ENCODE measurements around the gene NHERF2.

Gene NHERF2

GRCh38 chr16:2064368-2064945 is 37.8 kb downstream of the NHERF2 start:
- no peak for DNase-seq

DNA sequence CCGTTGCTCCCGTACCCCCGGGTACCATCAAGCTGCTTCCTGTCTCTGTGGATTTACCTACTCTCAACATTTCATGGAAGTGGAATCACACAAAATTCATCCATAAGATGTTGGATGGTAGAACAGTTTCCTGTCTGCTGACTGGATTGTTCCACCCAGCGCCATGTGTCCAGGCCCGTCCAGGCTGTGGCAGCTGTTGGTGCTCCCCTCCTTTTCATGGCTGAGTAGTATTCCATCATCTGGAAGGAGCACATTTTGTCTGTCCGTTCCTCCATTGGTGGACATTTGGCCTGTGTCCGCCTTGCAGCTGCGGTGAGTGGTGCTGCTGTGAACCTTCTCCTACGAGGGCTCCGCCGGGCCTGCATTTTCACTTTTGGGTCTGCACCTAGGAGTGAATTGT is 39.4 kb downstream of the NHERF2 start:
- DNase-seq: no peak

DNA sequence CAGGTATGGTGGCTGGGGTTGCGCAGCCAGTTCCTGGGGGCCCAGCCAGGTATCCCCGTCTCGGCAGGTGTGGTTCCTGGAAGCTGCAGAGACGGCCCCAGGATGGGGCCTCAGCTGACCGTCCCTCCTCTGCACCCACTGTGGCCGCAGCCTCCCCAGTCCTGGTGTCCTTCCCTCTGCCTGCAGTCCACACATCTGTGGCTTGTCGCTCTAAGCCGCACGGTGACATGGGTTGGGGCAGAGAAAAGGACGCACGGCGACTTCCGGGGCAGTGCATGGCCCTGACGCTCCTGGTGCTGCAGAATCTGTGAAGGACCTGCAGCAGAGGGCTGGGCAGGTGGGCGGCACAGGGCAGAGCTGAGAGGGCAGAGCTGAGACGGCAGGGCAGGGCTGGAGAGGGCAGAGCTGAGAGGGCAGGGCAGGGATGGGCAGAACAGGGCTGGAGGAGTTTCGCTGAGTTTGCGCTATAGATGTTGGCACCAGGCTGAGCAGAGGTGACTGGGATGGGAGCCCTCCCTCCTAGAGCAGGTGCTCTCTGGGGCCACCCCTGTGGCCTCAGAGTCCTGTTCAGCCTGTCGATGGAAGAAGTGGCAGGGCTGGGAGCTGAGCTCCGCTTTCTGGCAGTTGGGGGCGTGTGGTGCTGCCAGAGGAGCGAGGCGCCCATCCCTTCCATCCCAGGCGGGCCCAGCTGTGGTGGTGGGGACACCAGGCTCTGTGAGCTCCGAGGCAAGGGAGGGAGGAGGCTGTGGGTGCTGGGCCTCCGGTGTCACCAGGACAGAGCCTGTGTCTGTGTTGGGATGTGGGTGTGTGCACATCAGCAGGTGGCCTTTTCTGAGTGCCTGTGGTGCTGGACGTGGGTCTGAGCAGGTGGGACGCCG is 44.1 kb downstream of the NHERF2 start:
- no peak for DNase-seq

- no peak for DNase-seq
These were observed 44.9 kb downstream of the NHERF2 start for GRCh38 chr16:2071454-2072202.

- no peak for DNase-seq
These were observed 46.2 kb downstream of the NHERF2 start for GRCh38 chr16:2072926-2073325.

DNA sequence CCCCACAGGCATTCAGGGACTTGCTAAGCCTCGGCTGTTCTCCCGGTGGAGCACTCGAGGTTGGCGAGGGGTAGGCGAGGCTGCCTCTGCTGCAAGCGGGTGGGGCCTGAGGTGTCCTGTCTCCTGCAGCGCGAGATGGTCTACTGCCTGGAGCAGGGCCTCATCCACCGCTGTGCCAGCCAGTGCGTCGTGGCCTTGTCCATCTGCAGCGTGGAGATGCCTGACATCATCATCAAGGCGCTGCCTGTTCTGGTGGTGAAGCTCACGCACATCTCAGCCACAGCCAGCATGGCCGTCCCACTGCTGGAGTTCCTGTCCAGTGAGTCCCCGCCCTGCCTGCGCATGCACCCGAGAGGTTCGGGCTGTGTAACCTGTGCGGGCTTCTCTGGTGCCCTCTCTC is 47.4 kb downstream of the NHERF2 start:
- DNase-seq: no peak

GRCh38 chr16:2075631-2076030 is 48.9 kb downstream of the NHERF2 start:
- DNase-seq: no peak

DNA sequence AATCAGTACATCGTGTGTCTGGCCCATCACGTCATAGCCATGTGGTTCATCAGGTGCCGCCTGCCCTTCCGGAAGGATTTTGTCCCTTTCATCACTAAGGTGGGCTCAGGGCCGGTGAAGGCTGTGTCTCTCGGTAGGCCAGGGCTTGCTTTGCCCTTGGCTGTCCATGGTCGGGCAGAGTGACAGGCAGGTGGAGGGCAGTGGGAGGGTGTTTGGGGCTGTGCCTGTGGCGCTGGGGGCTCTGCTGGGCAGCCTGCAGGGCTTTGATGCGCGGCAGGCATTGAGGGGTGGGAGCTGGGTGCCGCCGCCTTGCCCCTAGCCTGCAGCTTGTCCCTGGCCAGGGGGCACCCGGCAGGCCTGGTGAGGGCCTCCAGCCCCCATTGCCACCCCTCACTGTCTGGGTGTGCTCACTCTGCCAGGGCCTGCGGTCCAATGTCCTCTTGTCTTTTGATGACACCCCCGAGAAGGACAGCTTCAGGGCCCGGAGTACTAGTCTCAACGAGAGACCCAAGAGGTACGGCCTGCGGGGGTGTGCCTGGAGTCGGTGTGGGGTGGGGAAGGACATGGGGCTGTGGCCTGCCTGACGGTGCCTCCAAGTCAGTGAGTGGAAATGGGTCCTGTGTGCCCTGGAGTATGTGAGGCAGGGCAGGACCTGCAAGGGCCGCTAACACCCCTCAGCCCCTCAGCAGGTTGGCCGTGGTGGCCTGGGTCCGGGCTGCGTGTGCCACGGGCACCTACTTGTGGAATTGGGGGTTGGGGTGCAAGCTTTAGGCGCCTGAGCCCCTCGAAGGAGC is 49.6 kb downstream of the NHERF2 start:
- DNase-seq: no peak

DNA sequence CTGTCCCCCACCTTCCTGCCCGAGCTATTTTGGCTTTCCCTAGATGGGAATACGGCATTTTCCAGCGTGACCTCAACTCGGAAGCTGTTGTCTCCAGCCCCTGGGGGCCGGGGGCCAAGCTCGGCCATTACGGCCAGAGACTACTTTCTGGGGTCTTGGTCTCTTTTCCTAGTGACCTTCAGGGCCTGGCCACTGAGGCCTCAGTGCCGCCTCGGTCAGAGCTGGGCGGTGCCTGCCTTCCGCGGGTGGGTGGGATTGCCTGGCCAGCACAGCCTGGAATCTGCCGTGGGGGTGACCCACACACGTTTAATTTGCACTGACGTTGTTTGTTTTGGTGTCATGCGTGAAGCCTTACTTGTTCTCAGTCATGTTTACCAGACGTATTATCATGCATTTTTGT is 50.3 kb downstream of the NHERF2 start:
- no peak for DNase-seq

DNA sequence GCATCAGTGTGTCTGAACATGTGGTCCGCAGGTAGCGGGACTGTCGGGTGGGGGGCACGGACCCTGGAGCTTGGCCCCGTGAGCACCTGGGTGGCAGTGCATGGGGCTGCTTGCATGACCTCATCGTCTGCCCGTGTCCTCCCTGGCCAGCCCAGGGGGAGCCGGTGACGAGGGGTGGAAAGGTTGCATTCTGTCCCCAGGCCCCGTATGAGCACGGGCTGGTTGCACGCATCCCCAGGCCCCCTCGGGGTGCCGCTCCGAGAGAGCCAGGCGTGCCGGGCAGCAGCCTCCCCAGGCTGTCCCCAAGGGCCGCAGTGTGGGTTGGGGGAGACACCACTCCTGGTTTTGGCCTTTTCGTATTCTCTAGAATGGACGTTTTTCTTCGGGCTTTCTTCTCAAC is 51.0 kb downstream of the NHERF2 start:
- no peak for DNase-seq

GRCh38 chr16:2078096-2078495 is 51.4 kb downstream of the NHERF2 start:
- no peak for DNase-seq

GRCh38 chr16:2078691-2079090 is 52.0 kb downstream of the NHERF2 start:
- DNase-seq: no peak

DNA sequence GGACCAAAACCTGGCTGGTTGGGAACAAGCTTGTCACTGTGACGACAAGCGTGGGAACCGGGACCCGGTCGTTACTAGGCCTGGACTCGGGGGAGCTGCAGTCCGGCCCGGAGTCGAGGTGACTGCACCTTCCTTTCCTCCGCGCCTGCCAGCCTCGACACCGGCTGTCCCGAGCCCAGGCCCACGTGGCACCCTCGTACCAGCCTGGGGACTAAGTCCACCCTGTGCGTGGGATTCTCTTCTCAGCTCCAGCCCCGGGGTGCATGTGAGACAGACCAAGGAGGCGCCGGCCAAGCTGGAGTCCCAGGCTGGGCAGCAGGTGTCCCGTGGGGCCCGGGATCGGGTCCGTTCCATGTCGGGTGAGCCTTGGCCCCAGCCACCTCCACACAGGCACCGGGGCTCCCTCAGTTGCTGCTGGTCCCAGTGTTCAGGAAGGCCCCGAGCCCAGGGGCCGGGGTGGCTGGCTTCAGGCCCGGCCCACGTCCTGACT is 52.7 kb downstream of the NHERF2 start:
- DNase-seq: no peak

DNA sequence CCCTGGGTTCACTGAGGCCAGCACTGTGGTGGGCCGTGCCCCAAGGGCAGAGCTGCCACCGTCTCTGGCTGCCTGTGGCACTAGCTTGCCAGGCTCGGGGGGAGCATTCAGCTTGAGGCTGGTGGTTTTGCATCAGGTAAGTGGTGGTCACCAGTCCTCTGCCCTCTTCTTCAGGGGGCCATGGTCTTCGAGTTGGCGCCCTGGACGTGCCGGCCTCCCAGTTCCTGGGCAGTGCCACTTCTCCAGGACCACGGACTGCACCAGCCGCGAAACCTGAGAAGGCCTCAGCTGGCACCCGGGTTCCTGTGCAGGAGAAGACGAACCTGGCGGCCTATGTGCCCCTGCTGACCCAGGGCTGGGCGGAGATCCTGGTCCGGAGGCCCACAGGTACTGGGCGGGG is 53.3 kb downstream of the NHERF2 start:
- DNase-seq: no peak

GRCh38 chr16:2081201-2082084 is 54.7 kb downstream of the NHERF2 start:
- no peak for DNase-seq

- peak; percentile 11 for DNase-seq
These were observed 55.7 kb downstream of the NHERF2 start for GRCh38 chr16:2082171-2082982.

- DNase-seq: no peak
These were observed 56.3 kb downstream of the NHERF2 start for GRCh38 chr16:2082983-2083364.

DNA sequence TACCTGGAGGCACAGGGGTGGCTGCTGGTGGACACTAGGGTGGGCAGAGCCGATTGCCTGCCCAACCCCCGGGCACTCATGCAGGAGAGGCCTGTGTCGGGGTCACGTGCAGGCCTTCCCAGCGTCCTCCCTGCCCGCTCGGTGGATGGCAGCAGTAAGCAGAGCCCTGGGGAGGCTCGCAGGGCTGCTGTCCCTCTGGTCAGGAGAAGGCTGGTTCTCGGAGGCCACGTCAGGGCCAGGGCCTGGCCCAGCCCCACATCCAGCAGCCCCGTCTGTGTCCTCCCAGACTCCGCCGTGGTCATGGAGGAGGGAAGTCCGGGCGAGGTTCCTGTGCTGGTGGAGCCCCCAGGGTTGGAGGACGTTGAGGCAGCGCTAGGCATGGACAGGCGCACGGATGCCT is 56.7 kb downstream of the NHERF2 start:
- no peak for DNase-seq

DNA sequence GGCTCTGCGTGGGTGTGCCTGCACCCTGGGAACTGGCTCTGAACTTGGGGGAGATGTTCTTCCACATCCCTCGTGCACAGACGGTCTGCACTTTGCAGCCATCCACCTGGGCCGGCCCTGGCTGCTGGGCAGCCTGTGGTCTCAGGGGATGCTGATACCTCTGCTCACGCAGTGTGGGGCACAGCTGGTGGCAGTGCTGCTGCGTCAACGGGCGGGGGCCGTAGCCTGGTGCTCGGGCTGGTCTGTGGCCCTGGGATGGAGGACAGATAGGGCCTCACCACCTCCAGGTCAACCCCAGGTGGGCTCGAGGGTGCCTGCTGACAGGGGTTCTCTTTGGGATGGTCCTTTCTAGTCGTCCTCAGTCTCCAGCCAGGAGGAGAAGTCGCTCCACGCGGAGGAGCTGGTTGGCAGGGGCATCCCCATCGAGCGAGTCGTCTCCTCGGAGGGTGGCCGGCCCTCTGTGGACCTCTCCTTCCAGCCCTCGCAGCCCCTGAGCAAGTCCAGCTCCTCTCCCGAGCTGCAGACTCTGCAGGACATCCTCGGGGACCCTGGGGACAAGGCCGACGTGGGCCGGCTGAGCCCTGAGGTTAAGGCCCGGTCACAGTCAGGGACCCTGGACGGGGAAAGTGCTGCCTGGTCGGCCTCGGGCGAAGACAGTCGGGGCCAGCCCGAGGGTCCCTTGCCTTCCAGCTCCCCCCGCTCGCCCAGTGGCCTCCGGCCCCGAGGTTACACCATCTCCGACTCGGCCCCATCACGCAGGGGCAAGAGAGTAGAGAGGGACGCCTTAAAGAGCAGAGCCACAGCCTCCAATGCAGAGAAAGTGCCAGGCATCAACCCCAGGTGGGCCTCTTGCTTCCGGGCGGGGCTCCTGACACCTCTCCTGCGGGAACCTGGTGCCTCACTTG is 57.4 kb downstream of the NHERF2 start:
- no peak for DNase-seq
